ENCODE measurements around the gene ZMIZ1. TPM values are rescaled to one million over a fixed set of nuclear protein-coding genes. Genes with fewer than 3 reads are reported as not detected.

The ZMIZ1 gene
- total RNA-seq, 1 donor from 2014 or later = 173 TPM

DNA sequence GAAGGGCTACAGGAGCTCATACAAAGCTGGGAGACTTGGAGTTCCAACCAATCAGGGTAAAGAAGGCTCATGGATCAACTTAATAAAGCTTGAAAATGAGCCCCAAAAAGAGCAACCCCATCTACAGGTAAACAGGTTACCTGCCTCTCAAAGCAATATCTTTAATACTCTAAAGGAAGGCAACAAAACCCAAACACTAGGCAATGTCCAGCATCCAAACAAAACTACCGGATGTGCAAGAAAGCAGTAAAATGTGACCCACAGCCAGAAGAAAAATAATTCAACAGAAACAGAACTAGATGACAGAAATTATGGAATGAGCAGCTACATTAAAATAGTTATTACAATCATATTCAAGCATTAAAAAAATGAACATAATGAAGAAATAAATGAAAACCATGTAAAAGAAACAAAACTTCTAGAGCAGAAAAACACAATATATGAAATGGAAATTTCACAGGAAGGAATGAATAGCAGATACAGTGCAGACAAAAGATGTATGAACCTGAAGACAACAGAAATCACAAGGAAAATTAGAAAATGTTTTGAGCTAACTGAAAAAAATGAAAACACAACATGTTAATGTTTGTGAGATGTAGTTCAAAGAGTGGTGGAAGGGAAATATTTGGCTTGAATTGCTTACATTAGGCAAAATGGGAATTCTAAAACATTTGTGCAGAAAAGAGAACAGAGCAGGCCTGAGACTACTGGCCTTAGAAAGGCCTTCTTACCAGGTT is 30.5 kb upstream of the ZMIZ1 start:
- H3K4me3 Mint-ChIP-seq = no peak overlapping the region
- H3K36me3 Mint-ChIP-seq = peaks cover 2% of the 10 kb centered on the region
- TF ChIP-seq, protein P1, sequence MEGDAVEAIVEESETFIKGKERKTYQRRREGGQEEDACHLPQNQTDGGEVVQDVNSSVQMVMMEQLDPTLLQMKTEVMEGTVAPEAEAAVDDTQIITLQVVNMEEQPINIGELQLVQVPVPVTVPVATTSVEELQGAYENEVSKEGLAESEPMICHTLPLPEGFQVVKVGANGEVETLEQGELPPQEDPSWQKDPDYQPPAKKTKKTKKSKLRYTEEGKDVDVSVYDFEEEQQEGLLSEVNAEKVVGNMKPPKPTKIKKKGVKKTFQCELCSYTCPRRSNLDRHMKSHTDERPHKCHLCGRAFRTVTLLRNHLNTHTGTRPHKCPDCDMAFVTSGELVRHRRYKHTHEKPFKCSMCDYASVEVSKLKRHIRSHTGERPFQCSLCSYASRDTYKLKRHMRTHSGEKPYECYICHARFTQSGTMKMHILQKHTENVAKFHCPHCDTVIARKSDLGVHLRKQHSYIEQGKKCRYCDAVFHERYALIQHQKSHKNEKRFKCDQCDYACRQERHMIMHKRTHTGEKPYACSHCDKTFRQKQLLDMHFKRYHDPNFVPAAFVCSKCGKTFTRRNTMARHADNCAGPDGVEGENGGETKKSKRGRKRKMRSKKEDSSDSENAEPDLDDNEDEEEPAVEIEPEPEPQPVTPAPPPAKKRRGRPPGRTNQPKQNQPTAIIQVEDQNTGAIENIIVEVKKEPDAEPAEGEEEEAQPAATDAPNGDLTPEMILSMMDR (IDR thresholded peaks at IDR 0.05; ENCODE audit: unreplicated experiment) = no peak
- H3K27me3 Mint-ChIP-seq (ENCODE audit: low read depth) = no peaks in the 10 kb centered on the region
- H3K27ac Mint-ChIP-seq = peak overlapping the region; percentile 31
- peaks cover 18% of the 10 kb centered on the region for H3K4me1 Mint-ChIP-seq
- peaks cover 14% of the 10 kb centered on the region for H3K9me3 Mint-ChIP-seq
- no peak for DNase-seq (ENCODE audit: low spot score in 2 of 2, unreplicated experiment in 2 of 2)

DNA sequence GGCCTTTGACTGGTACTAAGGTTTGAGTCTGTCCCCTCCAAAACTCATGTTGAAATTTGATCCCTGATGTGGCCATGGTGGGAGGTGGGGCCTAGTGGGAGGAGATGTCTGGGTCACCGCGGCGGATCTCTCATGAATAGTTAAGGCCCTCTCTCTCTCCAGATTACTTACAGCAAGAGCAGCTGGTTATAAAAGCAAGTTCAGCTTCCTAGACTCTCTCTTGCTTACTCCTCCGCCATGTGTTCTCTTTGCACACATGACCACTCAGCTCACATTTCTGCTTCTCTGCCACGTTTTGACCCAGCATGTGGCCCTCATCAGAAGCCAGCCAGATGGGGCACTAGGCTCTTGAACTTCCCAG is 29.9 kb upstream of the ZMIZ1 start:
- Mint-ChIP-seq H3K4me1 (peaks cover 18% of the 10 kb centered on the region), H3K36me3 (peaks cover 2% of the 10 kb centered on the region), H3K27me3 (ENCODE audit: low read depth) (no peaks in the 10 kb centered on the region), H3K27ac (peak overlapping the region; percentile 84), H3K4me3 (no peak overlapping the region), H3K9me3 (peaks cover 14% of the 10 kb centered on the region)
- DNase-seq (ENCODE audit: low spot score in 2 of 2, unreplicated experiment in 2 of 2) = no peak
- TF ChIP-seq, protein P1 (IDR thresholded peaks at IDR 0.05; ENCODE audit: unreplicated experiment) = no peak

DNA sequence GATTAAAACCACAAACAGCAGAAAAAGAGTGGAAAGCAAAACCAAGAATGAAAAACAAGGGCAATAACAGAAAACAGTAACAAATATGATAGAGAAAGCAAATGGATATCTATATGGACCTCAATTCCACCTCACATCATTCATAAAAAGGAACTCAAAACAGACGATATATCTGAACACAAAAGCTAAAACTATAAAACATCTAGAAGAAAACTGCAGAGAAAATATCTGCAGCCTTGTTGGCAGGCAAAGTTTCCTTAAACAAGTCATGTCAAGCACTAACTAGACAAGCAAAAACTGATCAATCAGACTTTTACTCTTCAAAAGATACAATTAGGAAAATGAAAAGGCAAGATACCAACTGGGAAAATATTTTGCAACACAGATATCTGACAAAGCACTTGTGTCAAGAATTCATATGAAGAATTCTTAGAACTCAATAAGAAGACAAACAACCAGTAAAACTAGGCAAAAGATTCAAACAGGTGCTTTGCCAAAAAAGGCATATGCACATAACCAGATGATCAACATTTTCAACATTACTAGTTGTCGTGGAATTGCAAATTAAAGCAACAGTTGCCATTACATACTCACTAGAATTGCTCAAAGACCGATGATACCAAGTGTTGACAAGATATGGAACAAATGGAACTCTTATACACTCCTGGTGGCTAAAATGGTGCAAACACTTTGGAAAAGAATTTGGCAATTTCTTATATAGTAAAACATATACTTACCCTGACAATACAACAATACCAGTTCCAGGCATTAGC is 25.9 kb upstream of the ZMIZ1 start:
- Mint-ChIP-seq H3K4me3 (no peak overlapping the region), H3K36me3 (peaks cover 2% of the 10 kb centered on the region), H3K27me3 (ENCODE audit: low read depth) (no peaks in the 10 kb centered on the region)

DNA sequence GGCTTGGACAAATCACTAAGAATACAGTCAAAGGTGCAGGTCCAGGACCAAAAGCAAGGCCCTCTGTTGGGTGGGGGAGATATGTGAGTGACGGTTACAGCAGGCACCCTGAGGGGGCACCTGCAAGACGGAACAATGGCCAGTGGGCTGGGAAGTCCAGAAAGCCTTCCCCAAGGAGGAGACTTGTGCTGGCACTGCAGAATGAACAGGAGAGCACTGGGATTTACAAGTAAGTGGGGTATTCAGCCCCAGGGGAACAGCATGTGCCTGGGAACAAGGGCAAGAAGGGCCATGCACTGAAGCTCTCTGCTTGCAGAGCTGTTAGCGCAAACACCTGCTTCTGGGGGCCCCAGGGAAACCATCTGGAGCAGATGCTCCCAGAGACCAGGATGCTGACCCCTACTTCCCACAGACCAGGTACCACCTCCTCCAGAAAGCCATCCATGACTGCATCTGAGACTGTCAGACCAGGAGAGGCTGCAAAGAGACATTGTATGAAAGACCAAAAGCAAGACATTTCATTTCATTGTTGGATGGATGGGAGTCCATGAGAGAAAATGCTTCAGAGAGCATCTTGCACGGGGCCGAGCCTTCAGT is 24.6 kb upstream of the ZMIZ1 start:
- peaks cover 10% of the 10 kb centered on the region for H3K9me3 Mint-ChIP-seq
- peaks cover 16% of the 10 kb centered on the region for H3K4me1 Mint-ChIP-seq
- H3K27me3 Mint-ChIP-seq (ENCODE audit: low read depth) = no peaks in the 10 kb centered on the region
- H3K4me3 Mint-ChIP-seq = no peak overlapping the region
- no peak overlapping the region for H3K27ac Mint-ChIP-seq
- DNase-seq (ENCODE audit: low spot score in 2 of 2, unreplicated experiment in 2 of 2) = no peak
- H3K36me3 Mint-ChIP-seq = peaks cover 2% of the 10 kb centered on the region
- TF ChIP-seq, protein P1 (IDR thresholded peaks at IDR 0.05; ENCODE audit: unreplicated experiment) = no peak

More for the DNA sequence above, 25.9 kb upstream of the ZMIZ1 start:
- Mint-ChIP-seq H3K4me1 (peaks cover 18% of the 10 kb centered on the region), H3K9me3 (peaks cover 14% of the 10 kb centered on the region), H3K27ac (no peak overlapping the region)
- TF ChIP-seq, protein P1 (IDR thresholded peaks at IDR 0.05; ENCODE audit: unreplicated experiment) = no peak
- no peak for DNase-seq (ENCODE audit: low spot score in 2 of 2, unreplicated experiment in 2 of 2)

DNA sequence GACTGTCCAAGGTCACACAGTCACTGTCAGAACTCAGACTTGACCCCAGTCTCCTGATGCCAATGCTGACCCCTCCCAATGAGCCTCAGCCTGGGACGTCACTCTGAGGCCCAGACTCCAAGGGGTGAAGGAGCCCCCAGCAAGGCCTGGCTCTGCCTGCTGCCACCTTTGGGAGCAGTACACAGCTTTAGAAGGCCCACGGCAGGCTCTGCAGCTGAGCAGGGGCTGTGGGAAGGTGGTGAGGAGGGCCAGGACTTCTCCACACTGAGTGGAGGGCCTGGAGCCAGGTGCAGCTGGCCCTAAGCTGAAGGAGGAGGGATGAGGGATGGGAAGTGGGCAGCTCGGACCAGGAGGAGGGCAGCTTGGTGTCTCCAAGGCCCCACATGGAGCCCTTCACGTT is 23.9 kb upstream of the ZMIZ1 start:
- DNase-seq (ENCODE audit: low spot score in 2 of 2, unreplicated experiment in 2 of 2) = no peak
- Mint-ChIP-seq H3K27ac (no peak overlapping the region), H3K4me3 (no peak overlapping the region), H3K4me1 (peaks cover 11% of the 10 kb centered on the region), H3K36me3 (peaks cover 2% of the 10 kb centered on the region), H3K9me3 (peaks cover 10% of the 10 kb centered on the region), H3K27me3 (ENCODE audit: low read depth) (no peaks in the 10 kb centered on the region)
- TF ChIP-seq, protein P1 (IDR thresholded peaks at IDR 0.05; ENCODE audit: unreplicated experiment) = no peak

Measured in mesothelial cell of epicardium (in vitro differentiated cells).